Measurements from ENCODE around the gene BRSK1.

Gene BRSK1

GRCh38 chr19:55251341-55252081 lies 32.3 kb upstream of the BRSK1 start:
- Histone ChIP-seq H3K27me3 (no peaks in the 10 kb centered on the region), H3K4me3 (peak overlapping the region in 9 of 10 experiments; percentile 8 to 96 (median 36); a peak in 13 of 20 replicates), H4K20me1 (peaks cover 87 to 100% (median 100%) of the 10 kb centered on the region in 11 experiments), H3K4me1 (peaks cover 92 to 100% (median 96%) of the 10 kb centered on the region in 10 experiments), H3K9me3 (replicated peaks in 1 of 11) (no peaks in the 10 kb centered on the region), H3K27ac (peak overlapping the region in 10 of 11 experiments; percentile 17 to 98 (median 96); a peak in 20 of 22 replicates), H3K36me3 (peaks cover 13 to 63% (median 47%) of the 10 kb centered on the region in 11 experiments), H3K4me2 (peak overlapping the region; percentile 96 to 100 (median 99)), H3K9ac (peak overlapping the region; percentile 92 to 99 (median 97); a peak in 21 of 22 replicates)
- no peak for TF ChIP-seq Cebpa-rat (IDR thresholded peaks at IDR 0.05)

- Histone ChIP-seq H3K9ac (peak overlapping the region; percentile 92 to 99 (median 97)), H3K9me3 (replicated peaks in 1 of 11) (no peaks in the 10 kb centered on the region), H3K27ac (peak overlapping the region; percentile 79 to 98 (median 96); a peak in 21 of 22 replicates), H3K4me2 (peak overlapping the region; percentile 96 to 100 (median 99)), H3K4me1 (peaks cover 87 to 97% (median 92%) of the 10 kb centered on the region in 10 experiments), H3K36me3 (peaks cover 6 to 48% (median 32%) of the 10 kb centered on the region in 11 experiments; a peak in 21 of 22 replicates), H3K27me3 (no peaks in the 10 kb centered on the region), H4K20me1 (peaks cover 87 to 100% (median 100%) of the 10 kb centered on the region in 11 experiments), H3K4me3 (peak overlapping the region; percentile 79 to 96 (median 93))
- TF ChIP-seq Cebpa-rat (IDR thresholded peaks at IDR 0.05), result no peak
Observed at GRCh38 chr19:55252760-55253663, 30.8 kb upstream of the BRSK1 start.

DNA sequence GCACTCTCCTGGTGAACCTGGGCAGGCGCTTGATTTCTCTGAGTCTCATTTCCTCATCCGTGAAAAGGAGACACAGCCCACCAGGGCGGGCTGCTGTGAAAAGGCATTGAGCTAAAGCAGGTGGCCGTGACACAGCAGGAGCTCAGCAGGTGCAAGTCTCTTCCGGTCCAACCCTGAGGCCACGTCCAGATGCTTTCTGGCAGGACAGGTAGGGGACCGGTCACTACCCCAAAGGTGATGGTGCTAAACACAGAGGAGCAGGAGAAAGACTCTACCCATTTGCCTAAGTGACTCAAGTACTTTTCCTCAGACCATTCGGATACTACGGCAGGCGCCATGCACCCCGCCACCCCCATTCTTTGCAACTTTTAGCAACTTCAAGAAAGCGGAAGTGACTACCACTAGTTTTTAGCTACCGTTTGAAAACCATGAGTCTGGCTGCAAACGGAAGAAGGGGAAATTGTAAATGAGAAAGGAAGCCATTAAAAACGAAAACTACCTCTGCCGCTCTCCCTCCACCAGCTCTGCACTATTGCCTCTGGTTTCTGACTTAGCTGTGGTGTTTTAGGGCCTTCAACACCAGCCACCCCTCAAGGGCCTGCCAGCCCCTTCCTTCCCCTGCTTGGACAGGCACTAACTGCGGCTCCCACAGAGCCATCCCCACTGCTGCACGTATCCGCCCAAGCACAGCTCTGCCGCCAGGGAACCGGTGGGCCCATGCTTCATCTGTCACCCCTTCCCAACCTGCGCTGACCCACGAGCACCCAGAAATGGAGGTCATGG lies 29.8 kb upstream of the BRSK1 start:
- Histone ChIP-seq H3K4me3 (peak overlapping the region; percentile 79 to 96 (median 93)), H3K27ac (peak overlapping the region; percentile 79 to 98 (median 96)), H3K4me2 (peak overlapping the region; percentile 96 to 100 (median 99)), H4K20me1 (peaks cover 79 to 96% (median 94%) of the 10 kb centered on the region in 11 experiments), H3K9ac (peak overlapping the region; percentile 92 to 99 (median 97)), H3K36me3 (peaks cover 6 to 38% (median 23%) of the 10 kb centered on the region in 11 experiments; a peak in 20 of 22 replicates), H3K9me3 (replicated peaks in 1 of 11) (no peaks in the 10 kb centered on the region), H3K27me3 (no peaks in the 10 kb centered on the region), H3K4me1 (peaks cover 77 to 86% (median 82%) of the 10 kb centered on the region in 10 experiments)
- TF ChIP-seq Cebpa-rat (IDR thresholded peaks at IDR 0.05), result no peak

DNA sequence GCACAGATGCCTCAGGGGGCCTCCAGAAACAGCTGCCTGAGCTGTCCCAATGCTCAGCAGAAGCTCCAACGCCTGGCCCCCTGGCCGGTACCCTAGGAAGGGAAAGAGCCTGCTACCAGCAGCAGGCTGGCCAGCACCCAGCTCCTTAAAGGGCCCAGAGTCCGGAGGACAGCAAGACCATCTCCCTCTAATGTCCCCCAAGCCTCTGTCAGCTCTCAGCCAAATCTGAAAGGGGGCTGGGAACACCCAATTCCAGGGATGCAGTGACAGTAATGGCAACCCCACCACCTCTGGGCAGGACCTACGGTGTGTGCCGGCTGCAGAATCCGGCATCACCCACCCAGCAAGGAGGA lies 29.2 kb upstream of the BRSK1 start:
- TF ChIP-seq Cebpa-rat (IDR thresholded peaks at IDR 0.05), result no peak
- H3K36me3 ChIP-seq, result peaks cover 5 to 32% (median 18%) of the 10 kb centered on the region in 11 experiments; a peak in 19 of 22 replicates
- H3K4me1 ChIP-seq, result peaks cover 72 to 82% (median 77%) of the 10 kb centered on the region in 10 experiments
- no peaks in the 10 kb centered on the region for H3K9me3 ChIP-seq (replicated peaks in 1 of 11)
- H3K9ac ChIP-seq, result peak overlapping the region; percentile 92 to 99 (median 97)
- no peaks in the 10 kb centered on the region for H3K27me3 ChIP-seq
- peaks cover 73 to 90% (median 89%) of the 10 kb centered on the region in 11 experiments for H4K20me1 ChIP-seq
- peak overlapping the region; percentile 96 to 100 (median 99) for H3K4me2 ChIP-seq
- peak overlapping the region; percentile 79 to 98 (median 96) for H3K27ac ChIP-seq
- peak overlapping the region; percentile 79 to 96 (median 93) for H3K4me3 ChIP-seq

DNA sequence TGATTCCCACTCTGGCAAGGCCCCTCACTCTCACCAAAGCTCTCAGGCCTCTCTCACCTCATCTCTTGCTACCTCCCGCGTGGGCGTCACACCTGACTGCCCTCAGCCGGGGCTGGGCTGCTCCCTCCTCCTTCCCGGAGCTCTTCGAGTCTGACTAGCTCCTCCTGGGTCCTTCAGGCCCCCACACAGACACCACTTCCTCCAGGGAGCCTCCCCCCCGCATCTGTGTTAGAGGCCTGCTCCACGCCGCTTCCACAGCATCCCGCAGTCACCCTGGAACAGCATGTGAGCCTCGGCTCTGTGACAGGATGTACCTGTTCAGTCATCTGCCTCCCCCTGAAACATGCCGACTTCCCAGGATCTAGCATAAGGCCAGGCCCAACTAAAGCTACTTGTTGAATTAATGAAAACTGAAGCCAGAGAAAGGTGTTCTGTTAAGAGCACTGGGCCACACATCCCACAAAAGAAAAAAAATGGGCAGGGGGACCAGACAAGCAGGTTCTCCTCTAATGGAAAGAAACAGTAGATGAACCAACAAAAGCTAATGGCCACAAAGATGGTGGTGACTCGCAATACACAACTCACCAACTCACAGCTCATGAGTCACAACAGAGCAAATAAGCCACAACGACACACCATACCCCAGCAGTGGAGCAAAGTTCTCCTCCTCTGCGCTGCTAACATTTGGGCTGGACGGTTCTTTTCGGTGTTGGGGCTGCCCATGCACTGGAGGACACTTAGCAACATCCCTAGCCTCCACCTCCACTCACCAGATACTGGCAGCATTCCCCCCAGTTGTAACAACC lies 28.0 kb upstream of the BRSK1 start:
- peaks cover 72 to 82% (median 77%) of the 10 kb centered on the region in 10 experiments for H3K4me1 ChIP-seq
- peaks cover 0 to 20% (median 9%) of the 10 kb centered on the region in 11 experiments; a peak in 7 of 22 replicates for H3K36me3 ChIP-seq
- peaks cover 61 to 78% (median 76%) of the 10 kb centered on the region in 11 experiments for H4K20me1 ChIP-seq
- H3K27ac ChIP-seq, result peak overlapping the region; percentile 79 to 98 (median 96)
- no peak for TF ChIP-seq Cebpa-rat (IDR thresholded peaks at IDR 0.05)
- H3K4me3 ChIP-seq, result peak overlapping the region; percentile 79 to 96 (median 93)
- H3K9ac ChIP-seq, result peak overlapping the region; percentile 92 to 99 (median 97)
- H3K4me2 ChIP-seq, result peak overlapping the region; percentile 96 to 100 (median 99)
- H3K9me3 ChIP-seq (replicated peaks in 1 of 11), result no peaks in the 10 kb centered on the region
- H3K27me3 ChIP-seq, result no peaks in the 10 kb centered on the region

DNA sequence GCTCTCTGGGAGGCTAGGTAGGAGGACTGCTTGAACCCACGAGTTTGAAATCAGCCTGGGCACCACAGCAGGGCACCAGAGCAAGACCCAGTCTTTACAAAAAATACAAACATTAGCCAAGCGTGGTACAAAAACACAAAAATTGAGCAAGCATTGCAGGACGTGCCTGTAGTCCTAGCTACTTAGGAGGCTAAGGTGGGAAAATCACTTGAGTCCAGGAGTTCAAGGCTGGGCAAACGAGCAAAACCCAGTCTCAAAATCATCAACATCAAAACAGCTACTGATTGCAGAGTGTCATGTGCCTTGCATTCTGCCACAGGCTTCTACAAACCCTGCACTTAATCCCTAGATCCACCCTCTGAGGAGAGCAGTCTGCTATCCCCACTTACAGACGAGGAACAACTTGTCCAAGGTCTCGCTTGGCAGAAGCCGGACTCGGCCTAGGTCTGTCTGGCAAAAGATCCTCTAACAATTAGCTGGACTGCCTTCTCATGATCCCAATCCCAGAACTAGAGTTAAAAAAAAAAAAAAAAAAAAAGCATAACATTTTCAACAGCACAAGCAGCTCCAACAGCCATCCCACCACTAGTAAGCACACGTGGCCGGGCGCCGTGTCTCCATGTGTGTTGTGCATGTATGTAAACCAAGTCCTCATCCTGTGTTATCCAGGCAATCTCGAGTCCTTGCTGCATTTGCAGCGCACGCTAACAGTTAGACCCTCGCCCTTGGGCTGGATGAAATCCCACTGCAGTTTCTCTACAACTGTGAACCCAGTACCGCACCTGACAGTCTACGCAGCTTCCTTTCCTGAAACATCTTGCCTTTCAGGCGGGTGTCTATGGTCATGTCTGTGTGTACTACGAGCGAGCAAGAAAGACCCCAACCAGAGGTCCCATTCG lies 27.0 kb upstream of the BRSK1 start:
- H3K27me3 ChIP-seq, result no peaks in the 10 kb centered on the region
- no peaks in the 10 kb centered on the region for H3K9me3 ChIP-seq (replicated peaks in 1 of 11)
- H3K4me2 ChIP-seq, result peak overlapping the region; percentile 96 to 100 (median 99)
- H3K9ac ChIP-seq, result peak overlapping the region; percentile 92 to 99 (median 97)
- no peak for TF ChIP-seq Cebpa-rat (IDR thresholded peaks at IDR 0.05)
- peak overlapping the region; percentile 79 to 96 (median 93) for H3K4me3 ChIP-seq
- H3K4me1 ChIP-seq, result peaks cover 66 to 75% (median 71%) of the 10 kb centered on the region in 10 experiments
- H3K36me3 ChIP-seq, result peaks cover 0 to 16% (median 6%) of the 10 kb centered on the region in 11 experiments; a peak in 9 of 22 replicates
- H3K27ac ChIP-seq, result peak overlapping the region in 10 of 11 experiments; percentile 92 to 98 (median 96); a peak in 21 of 22 replicates
- H4K20me1 ChIP-seq, result peaks cover 51 to 68% (median 67%) of the 10 kb centered on the region in 11 experiments
